Measurements from ENCODE around the gene MRPL28.
"Not testable (repeated sequence)": the region's sequence is repeated elsewhere in the genome, so short reads cannot be mapped to it uniquely, and the experiment has no call there.

The MRPL28 gene

DNA sequence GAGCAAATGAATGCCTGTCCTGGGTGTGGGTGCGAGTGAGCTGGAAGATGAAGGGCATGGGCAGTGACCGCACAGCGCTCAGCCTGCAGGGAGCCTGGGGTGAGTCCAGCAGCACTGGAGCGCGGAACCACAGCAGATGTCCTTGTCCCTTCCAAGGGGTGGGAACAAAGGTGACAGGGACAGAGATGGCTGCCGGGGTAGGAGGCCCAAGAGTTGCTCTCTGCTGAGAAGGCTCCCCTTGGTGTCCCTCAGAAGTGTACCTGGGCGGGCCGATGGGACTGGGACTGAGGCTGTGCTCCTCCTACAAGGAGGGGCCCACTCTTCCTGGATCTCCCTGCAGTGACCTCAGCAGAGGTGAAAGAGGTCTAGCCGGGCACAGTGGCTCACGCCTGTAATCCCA is 19.0 kb upstream of the MRPL28 start:
- DNase-seq = no peak

DNA sequence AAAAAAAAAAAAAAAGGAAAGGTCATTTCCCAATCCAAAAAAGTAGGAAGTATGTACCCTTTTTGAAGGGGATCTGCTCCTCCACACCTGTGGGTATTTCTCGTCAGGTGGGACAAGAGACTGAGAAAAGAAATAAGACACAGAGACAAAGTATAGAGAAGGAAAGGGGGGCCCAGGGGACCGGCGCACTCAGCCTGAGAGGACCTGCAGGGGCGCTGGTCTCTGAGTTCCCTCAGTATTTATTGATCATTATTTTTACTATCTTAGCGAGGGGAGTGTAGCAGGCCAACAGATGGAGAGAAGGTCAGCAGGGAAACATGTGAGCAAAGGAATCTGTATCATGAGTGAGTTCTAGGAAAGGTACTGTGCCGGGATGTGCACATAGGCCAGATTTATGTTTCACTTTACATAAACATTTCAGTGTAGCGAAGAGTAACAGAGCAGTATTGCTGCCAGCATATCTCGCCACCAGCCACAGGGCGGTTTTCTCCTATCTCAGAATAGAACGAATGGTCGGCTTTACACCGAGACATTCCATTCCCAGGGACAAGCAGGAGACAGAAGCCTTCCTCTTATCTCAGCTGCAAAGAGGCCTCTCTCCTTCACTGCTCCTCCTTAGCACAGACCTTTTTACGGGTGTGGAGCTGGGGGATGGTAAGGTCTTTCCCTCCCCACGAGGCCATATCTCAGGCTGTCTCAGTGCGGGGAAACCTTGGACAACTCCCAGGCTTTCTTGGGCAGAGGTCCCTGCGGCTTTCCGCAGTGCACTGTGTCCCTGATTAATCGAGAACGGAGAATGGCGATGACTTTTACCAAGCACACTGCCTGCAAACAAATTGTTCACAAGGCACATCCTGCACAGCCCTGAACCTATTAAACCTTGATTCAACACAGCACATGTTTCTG is 17.7 kb upstream of the MRPL28 start:
- DNase-seq = not testable (repeated sequence)

DNA sequence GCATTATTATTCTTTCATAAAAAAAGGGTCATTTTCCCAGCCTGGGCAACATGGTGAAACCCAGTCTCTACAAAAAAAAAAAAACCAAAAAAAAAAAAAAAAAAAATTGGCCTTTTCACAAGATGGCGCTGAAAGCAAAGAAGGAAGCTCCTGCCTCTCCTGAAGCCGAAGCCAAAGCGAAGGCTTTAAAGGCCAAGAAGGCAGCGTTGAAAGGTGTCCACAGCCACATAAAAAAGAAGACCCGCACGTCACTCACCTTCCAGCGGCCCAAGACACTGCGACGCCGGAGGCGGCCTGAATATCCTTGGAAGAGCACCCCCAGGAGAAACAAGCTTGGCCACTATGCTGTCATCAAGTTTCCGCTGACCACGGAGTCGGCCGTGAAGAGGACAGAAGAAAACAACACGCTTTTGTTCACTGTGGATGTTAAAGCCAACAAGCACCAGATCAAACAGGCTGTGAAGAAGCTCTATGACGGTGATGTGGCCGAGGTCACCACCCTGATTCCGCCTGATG is 16.4 kb upstream of the MRPL28 start:
- DNase-seq = no peak

DNA sequence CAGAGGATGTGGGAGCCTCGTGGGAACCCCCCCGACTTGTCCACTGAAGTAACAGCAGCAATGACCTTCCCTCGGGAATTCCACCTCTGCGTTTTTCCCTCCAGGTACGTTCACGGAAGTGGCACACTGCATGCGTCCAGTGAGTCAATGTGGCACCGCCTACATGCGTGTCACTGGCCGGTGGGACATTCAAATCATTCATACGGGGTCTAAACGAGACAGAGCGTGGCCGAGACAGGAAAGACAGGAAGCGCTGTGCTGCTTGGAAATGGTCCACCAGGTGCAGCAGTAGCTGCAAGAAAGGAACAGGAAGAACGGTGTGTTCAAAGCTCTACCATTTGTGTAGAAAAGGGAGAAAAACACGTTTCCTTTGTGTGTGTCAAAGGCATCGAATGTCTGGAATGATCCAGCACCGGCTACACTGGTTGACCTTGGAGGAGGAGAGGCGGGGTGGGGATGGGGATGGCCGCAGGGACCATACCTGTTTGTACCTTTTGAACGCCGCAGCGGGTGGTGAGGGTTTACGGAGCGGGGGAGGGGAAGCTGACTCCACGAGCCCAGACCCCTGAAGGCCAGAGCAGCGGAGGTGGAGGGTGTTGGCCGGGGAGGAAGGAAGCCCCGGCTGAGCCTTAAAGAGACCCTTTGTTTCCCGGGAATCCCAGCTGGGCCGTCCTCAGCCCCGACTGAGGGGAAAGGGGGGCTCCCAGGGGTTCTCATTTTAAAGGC is 13.2 kb upstream of the MRPL28 start:
- DNase-seq = no peak

DNA sequence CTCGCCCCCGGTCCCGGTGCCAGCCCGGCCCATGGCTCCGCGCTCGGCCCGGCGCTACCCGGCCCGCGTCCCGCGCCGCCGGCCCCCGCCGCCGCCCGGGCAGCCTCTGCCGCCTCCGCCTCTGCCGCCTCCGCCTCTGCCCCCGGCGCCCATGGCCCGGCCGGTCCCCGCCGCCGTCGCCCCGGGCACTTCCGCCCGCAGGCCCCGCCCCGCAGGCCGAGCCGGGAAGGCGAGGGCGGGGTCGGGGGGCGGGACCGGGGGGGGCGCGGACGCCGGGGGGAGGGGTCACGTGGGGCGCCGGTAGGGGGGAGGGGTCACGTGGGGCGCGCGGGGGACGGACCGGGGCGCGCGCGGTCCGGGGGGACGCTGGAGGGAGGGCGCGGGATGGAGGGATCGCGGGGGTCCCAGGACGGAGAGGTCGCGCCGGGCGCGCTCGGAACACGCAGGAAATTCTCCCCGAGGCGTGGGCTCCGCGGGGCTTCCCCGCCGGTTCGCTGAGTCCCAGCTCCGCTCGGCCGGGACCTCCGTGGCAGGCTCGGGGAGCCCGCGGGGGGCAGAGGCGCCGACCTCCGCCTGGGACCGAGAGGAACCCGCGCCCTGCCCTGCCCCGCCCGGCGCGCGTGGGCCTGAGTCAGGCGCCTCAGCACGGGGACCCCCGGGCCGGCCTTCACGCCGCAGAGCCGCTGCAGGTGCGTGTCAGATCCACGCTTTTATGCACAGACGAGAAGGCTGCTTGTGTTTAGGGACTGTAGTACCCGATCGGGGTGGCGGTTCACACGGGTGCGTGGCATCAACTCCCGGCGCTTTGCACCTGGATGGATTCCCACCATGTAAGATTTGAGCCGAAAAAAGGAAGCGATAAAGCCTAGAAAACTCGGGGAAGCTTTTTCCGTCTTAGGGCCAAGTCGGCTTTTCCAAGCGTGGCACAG is 11.7 kb upstream of the MRPL28 start, which contains the start of gene PGAP6:
Gene PGAP6 (minus strand): TSS at position 190 of the 929 bp plus-strand sequence. CDS start 157 bp downstream, at position 33.
- no peak for DNase-seq

DNA sequence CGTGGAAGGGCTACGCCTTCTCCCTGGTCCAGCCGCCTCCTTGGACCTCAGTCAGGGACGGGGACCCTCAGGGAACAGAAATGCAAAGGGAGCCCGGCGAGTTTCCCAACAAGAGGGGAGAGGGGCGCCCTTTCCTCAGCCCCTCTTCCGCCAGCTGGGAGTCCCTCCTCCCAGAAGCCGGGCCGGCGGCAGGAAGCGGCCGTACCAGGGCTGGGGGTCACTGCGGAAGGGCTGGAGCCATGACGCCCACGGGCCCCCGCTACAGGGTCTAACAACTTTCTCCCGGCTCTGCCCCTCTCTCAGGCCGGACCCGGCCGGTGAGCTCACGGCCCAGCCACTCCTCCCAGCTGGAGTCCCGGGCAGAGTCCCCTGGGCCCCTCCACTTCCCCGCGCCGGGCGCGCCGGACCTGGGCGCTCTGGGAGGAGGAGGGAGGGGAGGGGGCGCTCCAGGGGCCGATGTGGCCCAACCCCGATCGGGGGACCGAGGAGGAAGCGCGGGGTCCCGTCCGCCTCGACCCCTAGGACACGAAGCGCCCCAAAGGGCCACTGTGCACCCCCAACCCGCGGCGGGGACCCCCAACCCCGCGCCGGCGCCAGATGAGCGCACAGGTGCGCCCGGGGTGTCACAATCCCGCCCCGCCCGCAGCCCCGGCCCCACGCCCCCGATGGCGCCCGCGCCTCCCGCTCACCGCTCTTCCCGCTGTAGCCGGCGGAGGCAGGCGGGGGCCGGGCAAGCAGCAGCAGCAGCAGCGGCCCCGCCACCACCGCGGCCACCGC is 10.9 kb upstream of the MRPL28 start:
- DNase-seq = no peak

DNA sequence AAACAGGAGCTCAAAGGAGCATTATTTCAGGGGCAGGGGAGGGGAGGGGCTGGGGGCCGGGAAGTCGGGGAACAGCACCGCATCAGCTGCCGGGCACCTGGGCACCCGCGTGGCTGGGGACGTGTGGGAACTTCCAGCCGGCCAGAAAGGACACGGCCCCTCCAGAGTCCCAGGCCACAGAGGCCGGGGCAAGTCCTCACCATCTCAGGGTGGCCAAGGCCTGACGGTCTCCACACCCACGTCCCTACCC is 10.3 kb upstream of the MRPL28 start:
- no peak for DNase-seq

DNA sequence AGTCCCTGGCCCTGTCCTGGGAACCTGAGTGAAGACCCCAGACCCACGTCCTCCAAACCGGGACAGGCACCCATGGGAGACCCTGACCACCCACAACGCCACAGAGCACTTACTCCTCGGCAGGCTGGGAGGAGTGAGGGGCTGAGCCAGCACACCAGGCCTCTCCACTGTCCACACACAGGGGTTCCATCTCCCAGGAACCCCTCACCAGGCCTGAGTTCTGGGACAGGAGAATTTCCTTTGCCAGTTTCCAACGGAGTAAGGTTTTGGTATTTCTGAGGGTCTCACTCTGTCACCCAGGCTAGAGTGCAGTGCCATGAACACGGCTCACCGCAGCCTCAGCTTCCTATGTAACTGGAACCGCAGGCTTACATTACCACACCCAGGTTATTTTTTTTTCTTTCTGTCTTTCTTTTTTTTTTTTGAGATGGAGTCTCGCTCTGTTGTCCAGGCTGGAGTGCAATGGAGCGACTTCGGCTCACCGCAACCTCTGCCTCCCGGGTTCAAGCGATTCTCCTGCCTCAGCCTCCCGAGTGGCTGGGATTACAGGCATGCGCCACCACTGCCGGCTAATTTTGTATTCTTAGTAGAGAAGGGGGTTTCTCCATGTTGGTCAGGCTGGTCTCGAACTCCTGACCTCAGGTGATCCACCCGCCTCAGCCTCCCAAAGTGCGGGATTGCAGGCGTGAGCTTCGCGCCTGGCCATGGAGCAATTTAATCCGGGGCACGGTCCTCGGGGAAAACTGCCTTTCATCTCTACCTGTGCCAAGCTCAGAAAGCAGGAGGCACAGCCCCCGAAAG is 9.8 kb upstream of the MRPL28 start:
- no peak for DNase-seq

DNA sequence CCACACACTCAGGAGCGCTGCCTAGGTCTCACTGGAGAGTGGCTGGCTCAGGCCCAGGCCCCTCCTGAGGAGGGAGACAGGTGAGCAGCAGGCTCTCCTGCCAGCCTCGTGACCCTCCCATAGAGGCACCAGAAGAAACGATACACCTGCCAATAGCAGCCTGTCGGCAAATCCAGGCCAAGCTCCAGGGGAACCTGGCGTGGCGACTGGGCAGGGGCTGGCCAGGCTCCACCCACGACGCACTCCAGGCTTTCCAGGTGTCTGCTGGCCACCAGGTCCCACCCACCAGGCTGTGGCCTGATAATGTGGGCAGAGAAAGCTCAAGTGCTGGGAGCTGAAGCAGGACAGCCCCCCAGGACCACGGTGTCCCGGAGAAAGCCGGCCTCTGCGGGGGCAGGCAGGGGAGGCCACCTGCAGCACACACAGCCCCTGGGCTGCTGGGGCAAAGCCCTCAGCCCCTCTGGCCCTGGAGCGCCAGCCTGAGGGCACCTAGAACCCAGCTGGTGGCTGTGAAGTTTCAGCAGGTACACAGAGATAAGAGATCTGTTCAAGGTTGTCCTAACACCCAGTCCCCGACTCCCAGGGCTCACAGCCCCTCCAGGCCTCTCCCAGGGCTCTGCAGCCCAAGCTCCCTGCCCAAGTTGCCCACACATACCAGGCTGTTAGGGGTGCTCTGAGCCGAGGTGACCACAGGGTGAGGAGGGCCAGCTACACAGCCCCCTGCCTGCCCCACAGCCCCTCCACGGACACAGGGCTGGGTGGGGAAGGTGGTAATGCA is 9.0 kb upstream of the MRPL28 start:
- DNase-seq = no peak

DNA sequence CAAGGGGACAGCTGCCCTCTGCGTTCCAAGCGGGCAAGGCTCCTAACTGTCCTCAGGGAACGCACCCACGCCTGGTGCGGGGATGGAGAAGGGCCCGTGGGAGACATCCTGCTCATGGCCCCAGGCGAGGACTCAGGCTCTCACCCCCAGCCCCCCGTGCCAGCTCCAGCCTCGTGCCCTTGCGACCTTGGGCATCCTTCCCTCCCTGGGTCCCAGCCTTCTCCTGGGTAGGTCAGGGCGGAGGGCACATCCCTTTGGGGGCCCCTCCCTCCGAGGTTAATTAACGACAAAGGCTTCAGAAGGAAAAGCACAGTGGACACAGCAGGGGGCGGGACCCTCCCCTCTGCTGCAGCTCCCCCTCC is 8.5 kb upstream of the MRPL28 start:
- DNase-seq = no peak

DNA sequence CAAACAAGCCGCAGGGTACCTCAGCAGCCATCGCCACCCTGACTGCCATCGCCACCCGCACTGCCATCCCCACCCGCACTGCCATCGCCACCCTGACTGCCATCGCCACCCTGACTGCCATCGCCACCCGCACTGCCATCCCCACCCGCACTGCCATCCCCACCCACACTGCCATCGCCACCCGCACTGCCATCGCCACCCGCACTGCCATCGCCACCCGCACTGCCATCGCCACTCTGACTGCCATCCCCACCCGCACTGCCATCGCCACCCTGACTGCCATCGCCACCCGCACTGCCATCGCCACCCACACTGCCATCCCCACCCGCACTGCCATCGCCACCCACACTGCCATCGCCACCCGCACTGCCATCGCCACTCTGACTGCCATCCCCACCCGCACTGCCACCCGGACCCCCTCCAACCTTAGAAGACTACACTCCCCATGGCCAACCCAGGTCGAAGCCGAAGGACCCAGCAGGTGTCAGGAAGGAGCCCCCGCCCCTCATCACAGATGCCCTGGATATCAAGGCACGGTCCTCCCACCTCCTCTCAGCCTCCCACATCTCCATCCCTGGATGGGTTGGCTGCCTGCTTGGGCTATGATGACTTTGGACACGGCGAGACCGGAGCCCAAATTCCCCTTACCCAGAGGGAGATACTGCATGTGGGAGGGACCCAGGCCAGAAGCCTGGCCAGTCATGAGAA is 7.9 kb upstream of the MRPL28 start:
- DNase-seq = not testable (repeated sequence)

DNA sequence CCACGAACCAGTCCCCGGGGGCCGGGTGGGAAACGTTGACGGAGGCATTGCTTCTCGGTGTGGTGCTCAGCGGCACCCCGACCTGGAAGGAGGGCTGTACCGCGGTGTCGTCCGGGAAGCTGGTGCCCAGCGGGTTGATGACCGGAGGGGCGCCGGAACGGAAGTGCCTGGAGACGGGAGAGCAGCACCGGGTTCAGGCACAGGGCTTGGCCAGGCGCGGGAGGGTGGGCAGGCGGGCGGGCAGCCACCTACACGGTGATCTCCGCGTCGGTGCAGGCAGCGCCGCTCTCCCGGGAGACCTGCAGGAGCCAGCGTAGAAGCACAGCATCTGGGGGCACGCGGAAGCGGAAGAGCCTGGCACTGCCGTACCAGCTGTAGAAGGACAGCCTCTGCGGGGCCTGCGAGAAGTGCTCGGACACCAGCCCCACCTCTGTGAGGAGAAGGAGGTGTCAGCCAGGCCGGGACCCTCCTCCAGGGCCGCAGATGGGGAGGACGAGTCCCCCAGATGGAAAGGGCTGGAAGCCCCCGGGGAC is 7.1 kb upstream of the MRPL28 start:
- DNase-seq = no peak

DNA sequence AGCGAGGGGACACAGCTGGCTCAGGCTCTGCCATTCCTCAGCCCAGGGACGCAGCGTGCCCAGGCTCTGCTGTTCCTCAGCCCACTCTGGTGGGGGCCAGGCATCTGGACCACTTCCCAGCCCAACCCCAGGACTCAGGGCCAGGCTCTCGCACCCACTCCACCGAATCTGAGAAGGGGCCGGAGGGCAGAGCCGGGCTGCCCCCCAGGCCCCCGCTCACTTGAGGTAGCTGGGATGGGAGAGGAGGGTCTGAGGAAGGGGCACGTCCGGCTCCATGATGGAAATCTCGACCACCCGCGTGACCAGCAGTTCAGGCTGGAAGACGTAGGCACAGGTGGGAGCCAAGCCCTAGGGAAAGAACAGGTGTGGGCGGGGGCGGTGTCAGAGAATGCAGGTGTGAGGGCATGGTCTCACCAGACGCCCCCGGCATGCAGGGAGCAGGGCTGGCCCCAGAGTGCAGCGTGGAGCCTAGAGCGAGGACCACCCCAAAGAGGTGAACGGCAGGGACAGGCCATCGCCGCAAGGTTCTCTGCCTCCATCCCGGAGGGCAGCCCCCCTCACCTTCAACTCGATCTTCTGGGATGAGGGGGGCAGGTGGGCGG is 6.6 kb upstream of the MRPL28 start:
- DNase-seq = no peak

DNA sequence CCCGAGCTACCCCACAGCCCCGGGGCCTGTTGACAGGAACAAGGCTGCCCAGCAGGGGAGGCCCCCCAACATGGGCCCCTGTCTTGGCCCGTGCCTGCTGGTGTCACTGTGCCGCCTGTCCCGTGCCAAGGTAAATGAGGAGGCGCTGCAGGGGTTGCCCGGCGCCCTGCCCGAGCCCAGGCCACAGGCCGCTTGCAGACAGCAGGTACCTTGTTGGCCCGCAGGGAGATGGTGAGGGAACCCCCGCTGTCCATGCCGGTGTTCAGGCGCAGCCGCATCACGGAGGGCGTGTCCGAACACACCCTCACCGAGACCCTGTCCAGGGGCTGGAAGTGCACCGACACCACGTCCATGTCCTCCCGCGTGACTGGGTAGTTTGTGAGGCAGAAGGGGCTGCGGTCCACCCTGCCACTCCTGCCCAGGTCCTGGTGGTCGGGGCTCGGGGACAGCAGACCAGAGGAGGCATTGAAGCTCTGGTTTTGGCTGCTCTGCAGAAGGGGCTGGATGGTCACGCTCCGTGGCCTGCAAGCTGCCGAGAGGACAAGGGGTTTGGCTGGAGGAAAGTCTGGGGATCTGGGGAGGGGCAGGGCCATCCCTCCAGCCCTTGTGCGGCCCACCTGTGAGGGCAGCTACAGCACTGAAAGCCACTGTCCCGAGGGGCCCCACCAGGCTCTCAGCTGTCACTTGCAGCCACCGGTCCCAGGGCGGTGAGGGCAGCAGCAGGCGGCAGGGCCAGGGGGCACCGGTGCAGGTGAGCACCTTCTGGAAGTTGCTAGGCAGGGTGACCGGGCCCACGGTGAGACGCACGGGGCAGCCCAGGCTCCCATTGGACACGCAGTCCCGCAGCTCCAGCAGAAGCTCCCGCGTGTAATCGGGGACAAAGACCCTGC is 5.8 kb upstream of the MRPL28 start:
- DNase-seq = no peak

DNA sequence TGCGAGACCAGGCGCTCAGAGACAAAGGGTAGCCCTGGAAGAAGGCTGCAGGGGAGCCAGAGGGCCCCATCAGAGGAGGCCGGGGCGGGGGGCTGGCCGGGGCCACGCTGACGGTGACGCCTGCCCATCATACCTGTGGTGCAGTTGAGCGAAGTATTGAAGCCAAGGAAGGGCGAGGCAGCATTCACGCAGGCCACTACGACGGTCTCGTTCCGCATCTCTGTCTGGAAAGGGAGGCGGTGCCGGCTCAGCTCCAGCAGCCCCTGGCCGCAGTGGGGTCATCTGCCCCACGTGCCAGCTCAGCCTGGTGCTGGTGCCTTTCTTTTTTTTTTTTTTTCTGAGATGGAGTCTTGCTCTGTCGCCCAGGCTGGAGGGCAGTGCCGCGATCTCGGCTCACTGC is 4.9 kb upstream of the MRPL28 start:
- DNase-seq = no peak

DNA sequence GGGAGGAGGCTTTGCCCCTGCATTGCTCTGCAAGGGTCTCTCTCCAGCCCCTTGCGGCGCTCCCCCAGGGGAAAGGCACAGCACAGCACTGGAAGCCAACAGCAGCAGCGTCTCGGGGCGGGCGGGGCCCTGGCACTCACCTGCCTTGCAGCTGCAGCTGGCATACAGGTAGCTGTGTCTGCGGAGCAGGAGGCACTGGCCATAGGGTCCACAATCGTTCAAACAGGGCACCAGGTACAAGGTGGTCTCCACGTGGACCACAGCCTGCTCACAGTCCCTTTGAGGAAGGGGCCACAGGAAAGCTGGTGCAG is 4.2 kb upstream of the MRPL28 start:
- no peak for DNase-seq

DNA sequence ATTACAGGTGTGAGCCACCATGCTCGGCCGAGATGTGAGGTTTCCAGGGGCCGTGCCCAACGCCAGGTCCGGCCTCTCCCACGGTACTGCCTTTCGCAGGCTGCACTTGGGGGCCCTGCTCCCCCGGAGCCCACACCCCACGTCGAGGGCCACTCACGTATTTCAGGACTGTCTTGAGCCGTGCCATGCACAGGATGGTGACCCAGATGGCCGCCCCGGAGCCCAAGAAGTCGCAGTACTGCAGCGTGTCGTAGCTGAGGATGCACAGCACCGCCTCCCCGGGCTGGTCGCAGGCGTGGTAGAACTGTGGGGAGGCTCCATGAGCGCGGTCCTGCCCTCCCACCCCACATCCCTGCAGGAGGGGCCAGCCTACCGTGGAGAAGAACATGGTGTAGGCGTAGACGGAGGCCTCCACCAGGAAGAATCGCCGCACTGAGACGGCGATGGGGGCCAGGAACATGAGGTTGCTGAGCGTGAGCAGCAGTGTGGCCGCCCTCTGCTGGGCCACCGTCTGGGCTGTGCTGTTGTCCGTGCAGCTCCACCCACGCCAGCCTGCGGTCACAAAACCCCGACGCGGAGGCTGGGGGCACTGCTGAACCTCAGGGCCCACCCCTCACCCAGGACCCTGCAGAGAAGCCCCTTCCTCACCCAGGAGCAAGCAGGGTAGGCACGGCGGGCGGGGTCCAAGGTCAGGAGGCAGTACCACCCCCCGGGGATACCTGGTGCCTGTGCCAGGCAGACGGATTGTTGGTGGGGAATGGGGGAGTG is 3.7 kb upstream of the MRPL28 start:
- no peak for DNase-seq
